Type B pancreatic cell (in vitro differentiated cells): Measurements from ENCODE around the gene LINGO3. TPM values are rescaled to one million over a fixed set of nuclear protein-coding genes. Genes with fewer than 3 reads are reported as not detected.

Experiments
- DNase-seq: peaks from one replicate; pipeline ENCODE4 v3.0.0; 2021; ENCODE audit warnings: mixed read lengths; ENCODE audit not compliant: unreplicated experiment; ENCODE audit errors: extremely low spot score
- H3K27ac Mint-ChIP-seq: 2 replicates; pipeline ENCODE4 v1.8.0; 2021; ENCODE audit warnings: mild to moderate bottlenecking, mixed read lengths
- H3K27me3 Mint-ChIP-seq: 2 replicates; pipeline ENCODE4 v1.8.0; 2021; ENCODE audit warnings: mixed read lengths
- H3K36me3 Mint-ChIP-seq: 2 replicates; pipeline ENCODE4 v1.8.0; 2021; ENCODE audit warnings: mixed read lengths
- H3K4me1 Mint-ChIP-seq: one replicate; pipeline ENCODE4 v1.8.0; 2021; ENCODE audit warnings: mixed read lengths; ENCODE audit not compliant: unreplicated experiment
- H3K4me3 Mint-ChIP-seq: 2 replicates; pipeline ENCODE4 v1.8.0; 2021; ENCODE audit warnings: mild to moderate bottlenecking, mixed read lengths
- H3K9me3 Mint-ChIP-seq: 2 replicates; pipeline ENCODE4 v1.8.0; 2021; ENCODE audit warnings: mixed read lengths
- total RNA-seq: library from RNA; stranded (reverse); gene quantifications from 2 replicates; pipeline ENCODE4 v1.2.1, GENCODE V29; 2021; ENCODE audit warnings: low replicate concordance
- TF ChIP-seq, protein P1 (sequence below): fragments of 200-600 bp; sonication (generic); conservative IDR thresholded peaks from 2 replicates; pipeline ENCODE4 v1.5.0; 2021; ENCODE audit warnings: antibody characterized with exemption, mild to moderate bottlenecking

Gene LINGO3
- total RNA-seq, 1 donor from 2014 or later = not detected

DNA sequence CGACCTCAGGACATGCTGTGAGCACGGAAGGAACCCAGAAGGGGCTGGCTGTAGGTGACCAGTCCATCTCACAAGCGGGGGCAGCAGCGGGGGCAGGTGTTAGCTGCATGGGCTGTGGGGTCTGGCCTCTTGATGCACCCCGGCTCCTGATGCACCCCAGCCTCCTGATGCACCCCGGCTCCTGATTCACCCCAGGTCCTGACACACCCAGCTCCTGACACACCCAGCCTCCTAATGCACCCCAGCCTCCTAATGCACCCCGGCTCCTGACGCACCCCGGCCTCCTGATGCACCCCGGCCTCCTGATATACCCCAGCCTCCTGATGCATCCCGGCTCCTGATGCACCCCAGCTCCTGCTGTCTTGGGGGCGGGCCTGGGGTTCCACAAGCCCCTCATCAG lies 13.0 kb upstream of the LINGO3 start:
- DNase-seq = no peak
- no peaks in the 10 kb centered on the region for H3K9me3 Mint-ChIP-seq
- TF ChIP-seq, protein P1, sequence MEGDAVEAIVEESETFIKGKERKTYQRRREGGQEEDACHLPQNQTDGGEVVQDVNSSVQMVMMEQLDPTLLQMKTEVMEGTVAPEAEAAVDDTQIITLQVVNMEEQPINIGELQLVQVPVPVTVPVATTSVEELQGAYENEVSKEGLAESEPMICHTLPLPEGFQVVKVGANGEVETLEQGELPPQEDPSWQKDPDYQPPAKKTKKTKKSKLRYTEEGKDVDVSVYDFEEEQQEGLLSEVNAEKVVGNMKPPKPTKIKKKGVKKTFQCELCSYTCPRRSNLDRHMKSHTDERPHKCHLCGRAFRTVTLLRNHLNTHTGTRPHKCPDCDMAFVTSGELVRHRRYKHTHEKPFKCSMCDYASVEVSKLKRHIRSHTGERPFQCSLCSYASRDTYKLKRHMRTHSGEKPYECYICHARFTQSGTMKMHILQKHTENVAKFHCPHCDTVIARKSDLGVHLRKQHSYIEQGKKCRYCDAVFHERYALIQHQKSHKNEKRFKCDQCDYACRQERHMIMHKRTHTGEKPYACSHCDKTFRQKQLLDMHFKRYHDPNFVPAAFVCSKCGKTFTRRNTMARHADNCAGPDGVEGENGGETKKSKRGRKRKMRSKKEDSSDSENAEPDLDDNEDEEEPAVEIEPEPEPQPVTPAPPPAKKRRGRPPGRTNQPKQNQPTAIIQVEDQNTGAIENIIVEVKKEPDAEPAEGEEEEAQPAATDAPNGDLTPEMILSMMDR = no peak

DNA sequence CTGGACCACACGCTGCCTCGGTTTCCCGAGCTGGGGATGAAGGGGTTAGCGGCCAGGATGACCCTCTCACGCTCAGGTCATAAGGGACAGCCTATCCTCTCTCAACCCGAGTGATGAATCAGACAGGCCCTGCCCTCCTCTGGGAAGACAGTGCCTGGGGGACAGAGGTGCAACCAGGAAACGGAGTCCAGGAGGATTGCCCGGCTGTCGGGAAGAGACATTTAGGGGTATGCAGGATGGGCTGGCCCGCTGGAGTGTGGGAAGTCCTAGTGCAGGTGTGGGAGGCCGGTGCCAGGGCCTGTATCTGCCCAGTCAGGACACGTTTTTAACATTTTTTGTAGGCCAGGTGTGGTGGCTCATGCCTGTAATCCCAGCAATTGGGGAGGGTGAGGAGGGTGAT lies 12.1 kb upstream of the LINGO3 start:
- peaks cover 1% of the 10 kb centered on the region for H3K27me3 Mint-ChIP-seq
- TF ChIP-seq, protein P1 = no peak
- no peak overlapping the region for H3K27ac Mint-ChIP-seq
- no peak overlapping the region for H3K4me3 Mint-ChIP-seq
- H3K36me3 Mint-ChIP-seq = no peaks in the 10 kb centered on the region
- H3K9me3 Mint-ChIP-seq = no peaks in the 10 kb centered on the region
- H3K4me1 Mint-ChIP-seq = no peaks in the 10 kb centered on the region
- DNase-seq = no peak

More for the DNA sequence above, 13.0 kb upstream of the LINGO3 start:
- Mint-ChIP-seq H3K4me3 (no peak overlapping the region), H3K36me3 (no peaks in the 10 kb centered on the region), H3K27me3 (no peaks in the 10 kb centered on the region), H3K27ac (no peak overlapping the region), H3K4me1 (peaks cover 4% of the 10 kb centered on the region)

DNA sequence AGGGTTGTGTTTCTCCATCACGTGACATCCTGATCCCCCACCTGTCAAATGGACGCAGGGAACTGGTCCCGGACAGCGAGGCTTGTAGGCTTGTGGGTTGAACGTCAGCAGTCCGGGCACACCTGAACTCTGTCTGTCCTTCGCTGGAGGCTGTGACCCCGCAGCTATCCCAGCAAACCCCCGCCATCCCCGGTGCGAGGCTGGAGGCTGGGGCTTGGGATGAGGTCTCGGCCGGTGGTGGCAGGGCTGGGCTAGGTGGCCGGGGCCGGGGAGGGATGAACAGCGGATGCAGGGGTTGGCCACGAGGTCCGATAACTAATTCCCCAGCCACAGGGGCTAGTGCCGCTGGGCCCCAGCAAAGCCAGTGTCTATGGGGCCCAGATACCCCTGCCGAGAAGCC lies 11.6 kb upstream of the LINGO3 start:
- H3K9me3 Mint-ChIP-seq = no peaks in the 10 kb centered on the region
- H3K27ac Mint-ChIP-seq = no peak overlapping the region
- H3K4me3 Mint-ChIP-seq = no peak overlapping the region
- H3K36me3 Mint-ChIP-seq = no peaks in the 10 kb centered on the region
- peaks cover 4% of the 10 kb centered on the region for H3K27me3 Mint-ChIP-seq
- TF ChIP-seq, protein P1 = no peak
- H3K4me1 Mint-ChIP-seq = no peaks in the 10 kb centered on the region
- DNase-seq = no peak

DNA sequence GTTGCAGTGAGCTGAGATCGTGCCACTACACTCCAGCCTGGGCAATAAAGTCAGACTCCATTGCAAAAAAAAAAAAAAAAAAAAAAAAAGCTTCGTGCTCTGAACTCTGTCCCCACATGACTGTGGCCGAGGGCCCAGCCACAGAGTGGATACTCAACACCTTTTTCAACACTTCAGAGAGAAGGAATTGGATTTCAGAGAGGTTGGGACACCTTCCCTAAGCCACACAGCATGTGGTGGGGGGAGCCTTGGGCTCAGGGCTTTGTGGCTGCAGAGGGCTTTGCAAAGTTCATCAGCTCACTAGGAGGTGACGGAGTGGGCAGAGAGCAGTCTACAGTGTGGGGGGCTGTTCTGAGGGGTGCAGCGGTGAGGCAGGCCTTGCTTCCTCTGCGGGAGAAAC lies 11.0 kb upstream of the LINGO3 start:
- no peak for DNase-seq
- no peak overlapping the region for H3K4me3 Mint-ChIP-seq
- no peaks in the 10 kb centered on the region for H3K36me3 Mint-ChIP-seq
- H3K4me1 Mint-ChIP-seq = no peaks in the 10 kb centered on the region
- TF ChIP-seq, protein P1 = no peak
- H3K27ac Mint-ChIP-seq = no peak overlapping the region
- H3K27me3 Mint-ChIP-seq = peaks cover 4% of the 10 kb centered on the region
- H3K9me3 Mint-ChIP-seq = no peaks in the 10 kb centered on the region

DNA sequence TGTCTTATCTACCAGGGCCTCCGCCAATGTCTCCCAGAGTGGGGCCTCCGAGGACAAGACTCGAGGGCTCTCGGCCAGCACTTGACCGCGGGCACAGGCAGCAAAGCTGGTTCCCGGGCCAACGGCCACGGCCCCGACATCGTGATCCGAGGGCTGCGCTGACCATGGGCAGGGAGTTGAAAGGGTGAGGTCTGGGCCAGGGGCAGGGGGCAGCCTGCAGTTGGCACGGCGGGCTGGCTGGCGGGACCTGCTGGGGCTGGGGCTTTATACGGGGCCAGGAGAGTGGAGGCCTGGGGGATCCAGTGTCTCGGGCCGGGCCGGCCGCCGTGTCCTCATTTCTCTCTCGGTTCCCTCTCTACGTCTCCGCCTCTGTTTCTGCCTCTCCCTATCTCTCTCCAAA lies 9.8 kb upstream of the LINGO3 start:
- TF ChIP-seq, protein P1 = no peak
- Mint-ChIP-seq H3K9me3 (no peaks in the 10 kb centered on the region), H3K4me1 (no peaks in the 10 kb centered on the region), H3K4me3 (no peak overlapping the region), H3K27me3 (peaks cover 13% of the 10 kb centered on the region), H3K27ac (no peak overlapping the region), H3K36me3 (no peaks in the 10 kb centered on the region)
- DNase-seq = no peak

DNA sequence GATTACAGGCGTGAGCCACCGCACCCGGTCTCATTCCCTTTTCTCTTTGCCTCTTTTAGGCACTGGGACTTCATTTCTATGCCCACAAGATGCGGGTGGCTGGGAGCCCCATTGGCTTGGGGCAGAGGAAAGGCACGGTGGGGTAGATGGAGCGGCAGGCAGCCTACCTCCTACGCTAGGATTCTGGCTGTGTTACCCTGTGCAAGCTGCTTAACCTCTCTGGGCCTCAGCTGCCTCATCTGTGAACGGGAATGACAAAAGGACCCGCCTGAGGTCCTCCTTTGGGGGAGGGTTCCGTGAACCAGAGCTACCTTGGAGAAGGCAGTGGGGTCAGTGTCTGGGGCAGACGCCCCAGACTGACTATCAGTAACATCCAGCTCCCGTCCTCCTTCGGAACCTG lies 9.3 kb upstream of the LINGO3 start:
- no peak for DNase-seq

More for the DNA sequence above, 9.3 kb upstream of the LINGO3 start:
- Mint-ChIP-seq H3K36me3 (no peaks in the 10 kb centered on the region), H3K9me3 (no peaks in the 10 kb centered on the region), H3K27ac (no peak overlapping the region), H3K4me3 (no peak overlapping the region), H3K27me3 (peaks cover 13% of the 10 kb centered on the region), H3K4me1 (no peaks in the 10 kb centered on the region)
- TF ChIP-seq, protein P1 = no peak
